Measurements from ENCODE around the gene DMD.

Gene DMD

GRCh38 chrX:31376408-31377022 is 1834.8 kb downstream of the DMD start:
- peak; percentile 57 for DNase-seq (ENCODE audit: low read depth)
- H3K4me3 ChIP-seq (ENCODE audit: low read depth, low read length), result peak overlapping the region; percentile 11; the same call in 1 of the 2 replicates
- no peak for TF ChIP-seq CTCF (IDR thresholded peaks at IDR 0.05; ENCODE audit: control insufficient read depth, extremely low read depth, insufficient read depth)

- H3K4me3 ChIP-seq (ENCODE audit: low read depth, low read length), result no peak overlapping the region
- no peak for DNase-seq (ENCODE audit: low read depth)
- no peak for TF ChIP-seq CTCF (IDR thresholded peaks at IDR 0.05; ENCODE audit: control insufficient read depth, extremely low read depth, insufficient read depth)
These were observed 1836.6 kb downstream of the DMD start for GRCh38 chrX:31374786-31375185.

GRCh38 chrX:31371956-31372355 is 1839.4 kb downstream of the DMD start:
- no peak overlapping the region for H3K4me3 ChIP-seq (ENCODE audit: low read depth, low read length)
- DNase-seq (ENCODE audit: low read depth), result no peak
- no peak for TF ChIP-seq CTCF (IDR thresholded peaks at IDR 0.05; ENCODE audit: control insufficient read depth, extremely low read depth, insufficient read depth)

- DNase-seq (ENCODE audit: low read depth), result no peak
- no peak for TF ChIP-seq CTCF (IDR thresholded peaks at IDR 0.05; ENCODE audit: control insufficient read depth, extremely low read depth, insufficient read depth)
- H3K4me3 ChIP-seq (ENCODE audit: low read depth, low read length), result no peak overlapping the region
These were observed 1843.5 kb downstream of the DMD start for GRCh38 chrX:31367816-31368215.

- no peak for TF ChIP-seq CTCF (IDR thresholded peaks at IDR 0.05; ENCODE audit: control insufficient read depth, extremely low read depth, insufficient read depth)
- no peak for DNase-seq (ENCODE audit: low read depth)
- no peak overlapping the region for H3K4me3 ChIP-seq (ENCODE audit: low read depth, low read length)
These were observed 1845.3 kb downstream of the DMD start for GRCh38 chrX:31366041-31366440.

GRCh38 chrX:31356275-31357212 is 1854.8 kb downstream of the DMD start:
- no peak overlapping the region for H3K4me3 ChIP-seq (ENCODE audit: low read depth, low read length)
- DNase-seq (ENCODE audit: low read depth), result no peak
- no peak for TF ChIP-seq CTCF (IDR thresholded peaks at IDR 0.05; ENCODE audit: control insufficient read depth, extremely low read depth, insufficient read depth)
